Left ventricle myocardium inferior (tissue), 1 donor: Measurements from ENCODE around the gene ECEL1. TPM values are rescaled to one million over a fixed set of nuclear protein-coding genes. Genes with fewer than 3 reads are reported as not detected.

Experiments
- DNase-seq: peaks from one replicate; pipeline ENCODE4 v3.0.0-alpha.2; 2020
- H3K27ac ChIP-seq: fragments of 200-600 bp; replicated peaks from 2 replicates; pipeline ENCODE4 v1.8.0; 2021
- H3K27me3 ChIP-seq: fragments of 200-600 bp; 2 replicates; pipeline ENCODE4 v1.8.0; 2021; ENCODE audit warnings: low read depth
- H3K36me3 ChIP-seq: fragments of 200-600 bp; 2 replicates; pipeline ENCODE4 v1.8.0; 2021
- H3K4me1 ChIP-seq: fragments of 200-600 bp; 2 replicates; pipeline ENCODE4 v1.8.0; 2021
- H3K4me3 ChIP-seq: fragments of 200-600 bp; 2 replicates; pipeline ENCODE4 v1.8.0; 2021; ENCODE audit warnings: mild to moderate bottlenecking, moderate library complexity
- H3K9me3 ChIP-seq: fragments of 200-600 bp; replicated peaks from 2 replicates; pipeline ENCODE4 v1.8.0; 2021
- CTCF ChIP-seq: fragments of 200-600 bp; IDR thresholded peaks from 2 replicates; pipeline ENCODE4 v1.8.0; 2021; ENCODE audit warnings: antibody characterized with exemption, mild to moderate bottlenecking, borderline replicate concordance
- intact Hi-C: fragments of 100-400 bp; cut with micrococcal nuclease; formaldehyde crosslinking; loops from one replicate; pipeline ENCODE4 v1.11.0; 2022
- total RNA-seq: library from RNA; stranded (reverse); fragmentation: NEBNext Ultra II Directional; extraction: Animal tissue kit (Norgen Biotek cat#: 25700); gene quantifications from one replicate; pipeline ENCODE4 v1.2.1, GENCODE V29; 2021
- donor health status: DM: no; HTN: yes; CAD: no; lungs with severe emphysema.

Gene ECEL1
- total RNA-seq, 1 donor from 2014 or later: not detected

GRCh38 chr2:232528746-232529460, 41.3 kb upstream of the ECEL1 start:
- H3K36me3 ChIP-seq: no peaks in the 10 kb centered on the region
- H3K27ac ChIP-seq: no peak overlapping the region
- H3K9me3 ChIP-seq: no peaks in the 10 kb centered on the region
- intact Hi-C loops: no loop called here
- peaks cover 36% of the 10 kb centered on the region for H3K27me3 ChIP-seq
- no peak for TF ChIP-seq CTCF
- H3K4me1 ChIP-seq: peaks cover 26% of the 10 kb centered on the region
- peak; percentile 2 for DNase-seq
- no peak overlapping the region for H3K4me3 ChIP-seq

GRCh38 chr2:232527905-232528470, 40.4 kb upstream of the ECEL1 start:
- Histone ChIP-seq H3K4me1 (peaks cover 35% of the 10 kb centered on the region), H3K27me3 (peaks cover 45% of the 10 kb centered on the region), H3K9me3 (no peaks in the 10 kb centered on the region), H3K27ac (no peak overlapping the region), H3K36me3 (no peaks in the 10 kb centered on the region), H3K4me3 (no peak overlapping the region)
- no peak for TF ChIP-seq CTCF
- intact Hi-C loops: no loop called here
- no peak for DNase-seq

GRCh38 chr2:232526372-232526941, 38.8 kb upstream of the ECEL1 start:
- no peak overlapping the region for H3K27ac ChIP-seq
- no peaks in the 10 kb centered on the region for H3K36me3 ChIP-seq
- no peak for TF ChIP-seq CTCF
- H3K27me3 ChIP-seq: peaks cover 59% of the 10 kb centered on the region
- no peak for DNase-seq
- no peaks in the 10 kb centered on the region for H3K9me3 ChIP-seq
- H3K4me3 ChIP-seq: no peak overlapping the region
- peaks cover 44% of the 10 kb centered on the region for H3K4me1 ChIP-seq
- intact Hi-C loops: no loop called here

GRCh38 chr2:232525791-232526371, 38.2 kb upstream of the ECEL1 start, which contains the start of gene CHRND:
Gene CHRND (plus strand): TSS chr2:232526160. CDS start chr2:232526216, 56 bp downstream.
- H3K36me3 ChIP-seq: no peaks in the 10 kb centered on the region
- no peak within 1 kb of the TSS for H3K27ac ChIP-seq
- intact Hi-C loops: no loop called here
- H3K9me3 ChIP-seq: no peaks in the 10 kb centered on the region
- H3K4me1 ChIP-seq: peaks cover 44% of the 10 kb centered on the region
- peaks cover 59% of the 10 kb centered on the region for H3K27me3 ChIP-seq
- no peak for TF ChIP-seq CTCF
- DNase-seq: peak; percentile 37
- no peak within 1 kb of the TSS for H3K4me3 ChIP-seq

GRCh38 chr2:232525199-232525598, 37.6 kb upstream of the ECEL1 start:
- no peak for TF ChIP-seq CTCF
- H3K4me3 ChIP-seq: no peak overlapping the region
- H3K36me3 ChIP-seq: no peaks in the 10 kb centered on the region
- intact Hi-C loops: no loop called here
- DNase-seq: no peak
- peaks cover 66% of the 10 kb centered on the region for H3K27me3 ChIP-seq
- no peak overlapping the region for H3K27ac ChIP-seq
- H3K9me3 ChIP-seq: no peaks in the 10 kb centered on the region
- H3K4me1 ChIP-seq: peaks cover 44% of the 10 kb centered on the region
